Jurkat, Clone E6-1 (cell line): Measurements from ENCODE around the gene PELI2.
A peak's percentile ranks its signal among the peaks of the same experiment; 100 is the strongest.

ENCODE experiments used
- DNase-seq: peaks from one replicate; pipeline ENCODE4 v3.0.0-alpha.2; 2011; ENCODE audit warnings: low read depth, low spot score
- H3K4me3 ChIP-seq: 2 replicates; pipeline ENCODE4 v1.5.1; 2011; ENCODE audit warnings: mild to moderate bottlenecking, low read length, control low read depth, moderate library complexity

Gene PELI2

GRCh38 chr14:56216626-56217379, 98.6 kb downstream of the PELI2 start:
- peak; percentile 92 for DNase-seq
- peak overlapping the region; percentile 42 for H3K4me3 ChIP-seq

GRCh38 chr14:56217380-56218045, 99.3 kb downstream of the PELI2 start:
- peak overlapping the region; percentile 42 for H3K4me3 ChIP-seq
- DNase-seq: no peak

GRCh38 chr14:56219666-56220413, 101.6 kb downstream of the PELI2 start:
- no peak for DNase-seq
- H3K4me3 ChIP-seq: no peak overlapping the region

GRCh38 chr14:56221382-56222128, 103.3 kb downstream of the PELI2 start:
- no peak overlapping the region for H3K4me3 ChIP-seq
- no peak for DNase-seq

GRCh38 chr14:56224229-56224628, 106.0 kb downstream of the PELI2 start:
- DNase-seq: no peak
- no peak overlapping the region for H3K4me3 ChIP-seq

GRCh38 chr14:56224691-56225681, 106.8 kb downstream of the PELI2 start:
- no peak for DNase-seq
- no peak overlapping the region for H3K4me3 ChIP-seq

- no peak overlapping the region for H3K4me3 ChIP-seq
- no peak for DNase-seq
These were observed 117.2 kb downstream of the PELI2 start for GRCh38 chr14:56235388-56235787.

GRCh38 chr14:56237398-56237797, 119.2 kb downstream of the PELI2 start:
- no peak overlapping the region for H3K4me3 ChIP-seq
- DNase-seq: no peak

- no peak overlapping the region for H3K4me3 ChIP-seq
- DNase-seq: no peak
These were observed 123.2 kb downstream of the PELI2 start for GRCh38 chr14:56241461-56241860.

GRCh38 chr14:56243110-56243509, 124.9 kb downstream of the PELI2 start:
- no peak overlapping the region for H3K4me3 ChIP-seq
- DNase-seq: no peak

GRCh38 chr14:56244138-56244789, 126.1 kb downstream of the PELI2 start:
- H3K4me3 ChIP-seq: no peak overlapping the region
- no peak for DNase-seq

GRCh38 chr14:56247495-56248200, 129.4 kb downstream of the PELI2 start:
- H3K4me3 ChIP-seq: no peak overlapping the region
- DNase-seq: peak; percentile 26

GRCh38 chr14:56248442-56248841, 130.2 kb downstream of the PELI2 start:
- no peak for DNase-seq

GRCh38 chr14:56261046-56261445, 142.8 kb downstream of the PELI2 start:
- no peak overlapping the region for H3K4me3 ChIP-seq
- no peak for DNase-seq

More at GRCh38 chr14:56248442-56248841, 130.2 kb downstream of the PELI2 start:
- no peak overlapping the region for H3K4me3 ChIP-seq

GRCh38 chr14:56262530-56262929, 144.3 kb downstream of the PELI2 start:
- DNase-seq: no peak
- no peak overlapping the region for H3K4me3 ChIP-seq

GRCh38 chr14:56268039-56268438, 149.8 kb downstream of the PELI2 start:
- no peak for DNase-seq
- no peak overlapping the region for H3K4me3 ChIP-seq

- H3K4me3 ChIP-seq: no peak overlapping the region
- DNase-seq: no peak
These were observed 150.5 kb downstream of the PELI2 start for GRCh38 chr14:56268673-56269072.
